Spleen (tissue), 11 donors: ENCODE data around the gene STAP1. TPM values are rescaled to one million over a fixed set of nuclear protein-coding genes. Genes with fewer than 3 reads are reported as not detected.

Source experiments
- DNase-seq: peaks from one replicate; pipeline ENCODE4 v3.0.0-alpha.2; 2020
- H3K27ac ChIP-seq, 8 donors: fragments of 200-600 bp; sonication (generic) in 7 of 8; 1 replicate in 4 of 8; 2 replicates in 4 of 8; pipeline versions ENCODE4 v1.5.0 to v1.8.0; 2016 to 2021; ENCODE audit warnings: inconsistent platforms in 4 of 8, mild to moderate bottlenecking in 4 of 8, moderate library complexity in 1 of 8
- H3K27me3 ChIP-seq, 7 donors: fragments of 200-600 bp; sonication (generic) in 6 of 7; replicated peaks in 1 of 7; 1 replicate in 4 of 7; 2 replicates in 3 of 7; pipeline versions ENCODE4 v1.5.0 to v1.8.0; 2016 to 2021; ENCODE audit warnings: inconsistent platforms in 3 of 7, mild to moderate bottlenecking in 1 of 7
- H3K36me3 ChIP-seq, 6 donors: fragments of 200-600 bp; sonication (generic) in 5 of 6; 1 replicate in 4 of 6; 2 replicates in 2 of 6; pipeline versions ENCODE4 v1.5.0 to v1.8.0; 2016 to 2021; ENCODE audit warnings: inconsistent platforms in 2 of 6
- H3K4me1 ChIP-seq, 6 donors: fragments of 200-600 bp; sonication (generic) in 5 of 6; 1 replicate in 3 of 6; 2 replicates in 3 of 6; pipeline versions ENCODE4 v1.5.0 to v1.8.0; 2016 to 2021; ENCODE audit warnings: inconsistent platforms in 3 of 6
- H3K4me3 ChIP-seq, 8 donors: fragments of 200-600 bp; sonication (generic) in 7 of 8; 1 replicate in 4 of 8; 2 replicates in 4 of 8; pipeline versions ENCODE4 v1.5.0 to v1.8.0; 2016 to 2021; ENCODE audit warnings: inconsistent platforms in 4 of 8, mild to moderate bottlenecking in 4 of 8, moderate library complexity in 2 of 8
- H3K9me3 ChIP-seq, 8 donors: fragments of 200-600 bp; sonication (generic) in 7 of 8; 1 replicate in 4 of 8; 2 replicates in 4 of 8; pipeline versions ENCODE4 v1.5.0 to v1.8.0; 2016 to 2021; ENCODE audit warnings: inconsistent platforms in 4 of 8
- POLR2A ChIP-seq, 3 donors: fragments of 450-650 bp; IDR thresholded peaks; one replicate each; pipeline ENCODE4 v1.5.1; 2017; ENCODE audit warnings: antibody characterized with exemption in 3 of 3, mild to moderate bottlenecking in 1 of 3
- POLR2AphosphoS5 ChIP-seq, 3 donors: sonication (generic); formaldehyde crosslinking; IDR thresholded peaks; one replicate each; pipeline ENCODE4 v1.5.1; 2017; ENCODE audit warnings: antibody characterized with exemption in 3 of 3
- WGBS, 5 donors: extraction: QIAGEN DNeasy Blood & Tissue Kit in 3 of 5; methylation state at CpG; one replicate each; pipeline versions ENCODE4 v1.1.5 to v1.1.7; 2013 to 2018; 5-methylcytosine and 5-hydroxymethylcytosine counted together
- intact Hi-C: fragments of 100-400 bp; cut with DNase I; formaldehyde crosslinking; loops from one replicate; pipeline ENCODE4 v1.15.0; 2023; ENCODE audit warnings: low total_unique reads
- polyA plus RNA-seq, 3 donors: library from polyadenylated mRNA; stranded (reverse); fragments of 200-250 nt; gene quantifications; one replicate each; pipeline ENCODE4 v1.2.1, GENCODE V29; 2013
- total RNA-seq, 7 donors: library from RNA; depleted of rRNA in 3 of 7; stranded (reverse); fragments of >200 nt in 3 of 7; fragmentation: NEBNext Ultra II Directional in 4 of 7; extraction: Animal tissue kit (Norgen Biotek cat#: 25700) in 4 of 7; gene quantifications; one replicate each; pipeline versions ENCODE4 v1.1.0 to v1.2.1, GENCODE V29; 2016 to 2021
- TF ChIP-seq, protein P1 (sequence below), 11 experiments: fragments of 200-600 bp in 7 of 11; fragments of 450-650 bp in 4 of 11; sonication (generic) in 4 of 11; IDR thresholded peaks in 8 of 11; conservative IDR thresholded peaks in 3 of 11; 1 replicate in 7 of 11; 2 replicates in 4 of 11; pipeline versions ENCODE4 v1.4.0 to v1.8.0; 2016 to 2021; ENCODE audit warnings: antibody characterized with exemption in 11 of 11, inconsistent platforms in 4 of 11, mild to moderate bottlenecking in 1 of 11
- donor health status: healthy with polysubstance abuse.
- donor health status: DM: no; HTN: no; CAD: no; lungs with moderate emphysema.
- donor health status: DM: no; HTN: no; CAD: no.
- donor health status: Bipolar disorder and iron deficiency.
- donor health status: healthy.
- donor health status: DM: no; HTN: no; CAD: no.
- donor health status: DM: yes; HTN: yes; CAD: no.

The STAP1 gene
- total and polyA plus RNA-seq, 10 donors, result 22.3 to 74.1 (median 25.7) TPM

DNA sequence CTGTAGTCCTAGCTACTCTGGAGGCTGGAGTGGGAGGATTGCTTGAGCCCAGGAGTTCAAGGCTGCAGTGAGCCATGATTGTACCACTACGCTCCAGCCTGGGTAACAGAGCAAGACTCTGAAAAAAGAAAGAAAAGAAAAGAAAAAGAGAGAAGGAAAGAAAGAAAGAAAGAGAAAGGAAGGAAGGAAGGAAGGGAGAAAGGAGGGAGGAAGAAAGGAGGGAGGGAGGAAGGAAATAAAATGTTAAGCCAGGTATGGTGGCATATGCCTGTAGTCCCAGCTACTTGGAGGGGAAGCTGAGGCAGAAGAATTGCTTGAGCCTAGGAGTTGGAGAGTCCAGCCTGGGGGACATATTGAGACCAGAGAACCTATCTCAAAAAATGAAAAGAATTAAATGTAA is 12.0 kb downstream of the STAP1 start:
- Histone ChIP-seq H3K4me3 (no peak overlapping the region), H3K4me1 (peaks cover 3 to 56% (median 16%) of the 10 kb centered on the region in 6 donors), H3K36me3 (peaks cover 0 to 4% (median 0%) of the 10 kb centered on the region in 6 donors), H3K27me3 (no peaks in the 10 kb centered on the region), H3K27ac (peak overlapping the region in 1 of 8 donors; percentile 25), H3K9me3 (no peaks in the 10 kb centered on the region)
- no peak for DNase-seq
- intact Hi-C loops, result no loop called here
- WGBS, 5 donors, result 91 to 100% (median 96%) methylated on average over 1 of the region's 1 CpG
- TF ChIP-seq, protein P1, sequence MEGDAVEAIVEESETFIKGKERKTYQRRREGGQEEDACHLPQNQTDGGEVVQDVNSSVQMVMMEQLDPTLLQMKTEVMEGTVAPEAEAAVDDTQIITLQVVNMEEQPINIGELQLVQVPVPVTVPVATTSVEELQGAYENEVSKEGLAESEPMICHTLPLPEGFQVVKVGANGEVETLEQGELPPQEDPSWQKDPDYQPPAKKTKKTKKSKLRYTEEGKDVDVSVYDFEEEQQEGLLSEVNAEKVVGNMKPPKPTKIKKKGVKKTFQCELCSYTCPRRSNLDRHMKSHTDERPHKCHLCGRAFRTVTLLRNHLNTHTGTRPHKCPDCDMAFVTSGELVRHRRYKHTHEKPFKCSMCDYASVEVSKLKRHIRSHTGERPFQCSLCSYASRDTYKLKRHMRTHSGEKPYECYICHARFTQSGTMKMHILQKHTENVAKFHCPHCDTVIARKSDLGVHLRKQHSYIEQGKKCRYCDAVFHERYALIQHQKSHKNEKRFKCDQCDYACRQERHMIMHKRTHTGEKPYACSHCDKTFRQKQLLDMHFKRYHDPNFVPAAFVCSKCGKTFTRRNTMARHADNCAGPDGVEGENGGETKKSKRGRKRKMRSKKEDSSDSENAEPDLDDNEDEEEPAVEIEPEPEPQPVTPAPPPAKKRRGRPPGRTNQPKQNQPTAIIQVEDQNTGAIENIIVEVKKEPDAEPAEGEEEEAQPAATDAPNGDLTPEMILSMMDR (IDR thresholded peaks at IDR 0.05 in 8 of 11, conservative IDR thresholded peaks at IDR 0.05 in 3 of 11), result no peak
- TF ChIP-seq POLR2A (IDR thresholded peaks at IDR 0.05), result no peak
- TF ChIP-seq POLR2AphosphoS5 (IDR thresholded peaks at IDR 0.05), result no peak

DNA sequence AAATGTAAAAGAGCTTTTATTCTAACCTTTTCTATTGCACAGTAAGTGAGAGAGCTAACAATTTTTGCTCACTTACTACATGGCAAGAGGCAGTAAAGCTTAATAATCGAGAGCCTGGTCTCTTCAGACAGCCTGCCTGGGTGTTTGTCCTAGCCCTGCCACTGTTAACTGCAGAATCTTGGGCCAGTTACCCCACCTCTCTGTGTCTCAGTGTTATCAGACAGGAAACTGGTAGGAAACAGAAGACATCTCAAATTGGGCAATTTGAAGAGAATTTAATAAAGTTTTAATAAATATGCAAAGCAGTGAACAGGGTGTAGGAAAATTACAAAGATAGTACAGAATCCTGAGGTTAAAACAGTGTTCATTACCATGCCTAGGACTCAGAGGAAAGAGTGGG is 13.4 kb downstream of the STAP1 start:
- H3K4me1 ChIP-seq, result peaks cover 3 to 59% (median 18%) of the 10 kb centered on the region in 6 donors
- no peaks in the 10 kb centered on the region for H3K27me3 ChIP-seq
- no peak for DNase-seq
- H3K36me3 ChIP-seq, result peaks cover 0 to 4% (median 0%) of the 10 kb centered on the region in 6 donors
- intact Hi-C loops, result no loop called here
- no peaks in the 10 kb centered on the region for H3K9me3 ChIP-seq
- WGBS, 5 donors, result 19 to 40% (median 25%) methylated on average over 1 of the region's 1 CpG
- peak overlapping the region in 3 of 8 donors; percentile 41 to 79 (median 49) for H3K27ac ChIP-seq
- H3K4me3 ChIP-seq, result no peak overlapping the region
- TF ChIP-seq POLR2AphosphoS5 (IDR thresholded peaks at IDR 0.05) (no peak), POLR2A (IDR thresholded peaks at IDR 0.05) (no peak)
- TF ChIP-seq, protein P1 (IDR thresholded peaks at IDR 0.05 in 8 of 11, conservative IDR thresholded peaks at IDR 0.05 in 3 of 11), result no peak

DNA sequence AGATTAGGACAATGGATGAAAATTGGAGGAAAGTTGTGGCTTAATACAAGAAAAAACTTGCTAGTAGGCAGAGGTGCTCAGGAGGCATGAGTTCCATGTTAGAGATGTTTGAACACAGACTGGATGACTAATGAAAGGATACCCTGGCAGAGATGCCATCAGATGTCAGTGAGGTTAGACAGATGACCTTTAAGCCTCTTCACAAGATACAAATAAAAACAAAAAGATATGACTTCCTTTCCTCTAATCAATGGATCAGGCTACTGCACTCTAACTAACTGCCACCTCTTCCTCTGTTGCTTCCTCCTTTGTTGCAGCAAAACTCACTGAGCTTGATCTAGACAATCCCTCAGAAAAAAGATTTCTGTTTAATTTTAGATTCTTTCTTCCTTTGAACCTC is 14.7 kb downstream of the STAP1 start:
- intact Hi-C loops, result no loop called here
- Histone ChIP-seq H3K4me1 (peaks cover 3 to 63% (median 18%) of the 10 kb centered on the region in 6 donors), H3K27ac (peak overlapping the region in 4 of 8 donors; percentile 20 to 79 (median 45)), H3K4me3 (no peak overlapping the region), H3K27me3 (no peaks in the 10 kb centered on the region), H3K36me3 (peaks cover 0 to 11% (median 0%) of the 10 kb centered on the region in 6 donors), H3K9me3 (no peaks in the 10 kb centered on the region)
- TF ChIP-seq, protein P1 (IDR thresholded peaks at IDR 0.05 in 8 of 11, conservative IDR thresholded peaks at IDR 0.05 in 3 of 11), result no peak
- no peak for TF ChIP-seq POLR2A (IDR thresholded peaks at IDR 0.05)
- TF ChIP-seq POLR2AphosphoS5 (IDR thresholded peaks at IDR 0.05), result no peak
- no peak for DNase-seq

DNA sequence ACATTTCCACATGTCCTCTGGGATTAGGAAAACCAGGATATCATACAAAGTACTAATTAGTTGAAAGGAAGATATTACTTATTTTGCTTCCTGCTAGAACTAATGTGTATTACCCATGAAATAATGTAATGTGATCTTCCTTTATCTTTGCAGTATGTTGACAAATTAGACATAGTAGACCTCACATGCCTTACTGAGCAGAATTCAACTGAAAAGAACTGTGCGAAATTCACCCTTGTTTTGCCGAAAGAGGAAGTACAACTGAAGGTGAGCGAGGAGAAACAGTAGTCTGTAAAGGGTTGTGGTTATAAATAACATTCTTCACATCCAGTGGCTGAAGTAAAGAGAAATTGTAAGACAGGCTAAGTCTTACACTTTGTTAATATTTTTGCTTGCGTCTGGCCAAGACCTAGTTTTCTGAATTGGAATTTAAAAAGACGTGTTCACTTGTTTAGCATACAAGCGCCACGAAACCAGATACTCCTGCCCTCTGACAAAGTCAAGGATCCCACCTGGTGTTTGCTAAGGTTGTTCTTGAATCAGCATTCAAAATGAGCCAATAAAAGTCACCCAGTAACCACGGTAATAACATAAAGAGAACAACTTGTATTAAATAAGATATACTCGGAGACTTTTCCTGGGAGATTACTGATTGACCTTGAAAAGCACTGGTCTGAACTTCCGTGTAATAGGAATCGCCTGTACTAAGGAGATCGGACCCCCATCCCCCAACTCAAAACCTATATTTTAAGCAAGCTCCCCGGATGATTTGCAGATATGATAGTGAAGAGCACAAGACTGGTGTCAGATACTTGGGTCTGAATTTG is 16.9 kb downstream of the STAP1 start:
- H3K27ac ChIP-seq, result peak overlapping the region in 7 of 8 donors; percentile 35 to 79 (median 70)
- no peaks in the 10 kb centered on the region for H3K9me3 ChIP-seq
- no peaks in the 10 kb centered on the region for H3K27me3 ChIP-seq
- H3K4me1 ChIP-seq, result peaks cover 3 to 68% (median 18%) of the 10 kb centered on the region in 6 donors
- intact Hi-C loops, result no loop called here
- H3K36me3 ChIP-seq, result peaks cover 0 to 30% (median 0%) of the 10 kb centered on the region in 6 donors
- H3K4me3 ChIP-seq, result no peak overlapping the region
- TF ChIP-seq POLR2A (IDR thresholded peaks at IDR 0.05) (no peak), POLR2AphosphoS5 (IDR thresholded peaks at IDR 0.05) (peak in 1 of 3 donors; percentile 16)
- TF ChIP-seq, protein P1 (IDR thresholded peaks at IDR 0.05 in 8 of 11, conservative IDR thresholded peaks at IDR 0.05 in 3 of 11), result no peak
- DNase-seq, result no peak
- 43 to 52% (median 49%) methylated on average over 13 of the region's 13 CpGs for WGBS, 5 donors
